Activated T-cell treated with anti-CD3 and anti-CD28 coated beads for 24 hours (primary cell): ENCODE results near the gene PRCP.
A peak's percentile ranks its signal among the peaks of the same experiment; 100 is the strongest.

Source experiments
- DNase-seq: peaks from one replicate; pipeline ENCODE4 v3.0.0-alpha.2; 2020; ENCODE audit warnings: low read depth

Gene PRCP

GRCh38 chr11:82906931-82907330, 6.7 kb upstream of the PRCP start:
- DNase-seq, result no peak

GRCh38 chr11:82906236-82906635, 6.0 kb upstream of the PRCP start:
- DNase-seq, result no peak

GRCh38 chr11:82903843-82904586, 3.8 kb upstream of the PRCP start:
- no peak for DNase-seq

- DNase-seq, result no peak
These were observed 2.6 kb upstream of the PRCP start for GRCh38 chr11:82902880-82903279.

GRCh38 chr11:82901922-82902485, 1.8 kb upstream of the PRCP start:
- DNase-seq, result no peak

GRCh38 chr11:82901165-82901921, 1.1 kb upstream of the PRCP start, which contains the start of gene DDIAS:
TSS of gene DDIAS (plus strand) at chr11:82901736. CDS start at chr11:82914739, 13,003 bp downstream.
- DNase-seq, result peak; percentile 89

GRCh38 chr11:82899957-82900276, 313 bp downstream of the PRCP start:
- DNase-seq, result no peak

GRCh38 chr11:82899186-82899820, 927 bp downstream of the PRCP start:
- no peak for DNase-seq

- DNase-seq, result no peak
These were observed 2.0 kb downstream of the PRCP start for GRCh38 chr11:82898241-82898640.

- DNase-seq, result no peak
These were observed 4.0 kb downstream of the PRCP start for GRCh38 chr11:82896183-82896582.

GRCh38 chr11:82895437-82896091, 4.7 kb downstream of the PRCP start:
- no peak for DNase-seq

GRCh38 chr11:82892611-82893169, 7.5 kb downstream of the PRCP start:
- no peak for DNase-seq

- DNase-seq, result no peak
These were observed 9.3 kb downstream of the PRCP start for GRCh38 chr11:82890936-82891335.

- DNase-seq, result no peak
These were observed 10.3 kb downstream of the PRCP start for GRCh38 chr11:82890002-82890341.

GRCh38 chr11:82889133-82890001, 10.9 kb downstream of the PRCP start:
- DNase-seq, result no peak

GRCh38 chr11:82883853-82884252, 16.4 kb downstream of the PRCP start:
- no peak for DNase-seq

GRCh38 chr11:82874646-82875523, 25.3 kb downstream of the PRCP start:
- DNase-seq, result no peak

- DNase-seq, result no peak
These were observed 26.3 kb downstream of the PRCP start for GRCh38 chr11:82873919-82874333.

- DNase-seq, result no peak
These were observed 27.7 kb downstream of the PRCP start for GRCh38 chr11:82872377-82873150.
